ENCODE results near the gene NRP1.

DNA sequence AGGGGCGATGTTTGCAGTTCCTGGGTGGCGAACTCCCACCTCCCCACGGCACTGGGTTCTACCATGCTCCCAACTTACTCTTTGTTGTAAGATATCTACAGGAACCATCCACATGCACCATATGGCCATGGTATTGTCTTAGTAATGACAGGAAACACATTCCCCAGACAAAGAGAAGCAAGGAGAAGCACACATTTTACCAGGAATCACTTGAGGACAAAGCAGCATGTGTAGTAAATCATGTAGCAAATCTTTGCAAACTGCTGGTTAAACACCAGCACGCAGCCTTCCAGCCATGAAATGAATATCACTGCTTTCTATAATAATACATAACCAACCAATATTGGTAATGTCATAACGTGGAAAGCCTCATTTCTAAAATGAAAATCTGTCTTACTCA lies 101.2 kb downstream of the NRP1 start:
- TF ChIP-seq EP300 (IDR thresholded peaks at IDR 0.05; ENCODE audit: borderline replicate concordance in 1 of 2, low read depth in 1 of 2, low read length in 1 of 2) (no peak), CHD2 (IDR thresholded peaks at IDR 0.05; ENCODE audit: low read length, partially characterized antibody) (no peak), JUND (IDR thresholded peaks at IDR 0.05) (no peak), RCOR1 (IDR thresholded peaks at IDR 0.05; ENCODE audit: low read length) (no peak), MEF2A (IDR thresholded peaks at IDR 0.05; ENCODE audit: borderline replicate concordance, low read depth) (no peak), EZH2phosphoT487 (IDR thresholded peaks at IDR 0.05; ENCODE audit: borderline replicate concordance, low read depth) (no peak), YY1 (IDR thresholded peaks at IDR 0.05; ENCODE audit: low read depth) (no peak), MXI1 (IDR thresholded peaks at IDR 0.05; ENCODE audit: low read depth, low read length) (no peak), TAF1 (IDR thresholded peaks at IDR 0.05; ENCODE audit: borderline replicate concordance, low read depth, low read length) (no peak), RXRA (IDR thresholded peaks at IDR 0.05; ENCODE audit: borderline replicate concordance, low read depth) (no peak)
- TF ChIP-seq, protein P1, sequence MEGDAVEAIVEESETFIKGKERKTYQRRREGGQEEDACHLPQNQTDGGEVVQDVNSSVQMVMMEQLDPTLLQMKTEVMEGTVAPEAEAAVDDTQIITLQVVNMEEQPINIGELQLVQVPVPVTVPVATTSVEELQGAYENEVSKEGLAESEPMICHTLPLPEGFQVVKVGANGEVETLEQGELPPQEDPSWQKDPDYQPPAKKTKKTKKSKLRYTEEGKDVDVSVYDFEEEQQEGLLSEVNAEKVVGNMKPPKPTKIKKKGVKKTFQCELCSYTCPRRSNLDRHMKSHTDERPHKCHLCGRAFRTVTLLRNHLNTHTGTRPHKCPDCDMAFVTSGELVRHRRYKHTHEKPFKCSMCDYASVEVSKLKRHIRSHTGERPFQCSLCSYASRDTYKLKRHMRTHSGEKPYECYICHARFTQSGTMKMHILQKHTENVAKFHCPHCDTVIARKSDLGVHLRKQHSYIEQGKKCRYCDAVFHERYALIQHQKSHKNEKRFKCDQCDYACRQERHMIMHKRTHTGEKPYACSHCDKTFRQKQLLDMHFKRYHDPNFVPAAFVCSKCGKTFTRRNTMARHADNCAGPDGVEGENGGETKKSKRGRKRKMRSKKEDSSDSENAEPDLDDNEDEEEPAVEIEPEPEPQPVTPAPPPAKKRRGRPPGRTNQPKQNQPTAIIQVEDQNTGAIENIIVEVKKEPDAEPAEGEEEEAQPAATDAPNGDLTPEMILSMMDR (IDR thresholded peaks at IDR 0.05): no peak
- TF ChIP-seq, protein P2, sequence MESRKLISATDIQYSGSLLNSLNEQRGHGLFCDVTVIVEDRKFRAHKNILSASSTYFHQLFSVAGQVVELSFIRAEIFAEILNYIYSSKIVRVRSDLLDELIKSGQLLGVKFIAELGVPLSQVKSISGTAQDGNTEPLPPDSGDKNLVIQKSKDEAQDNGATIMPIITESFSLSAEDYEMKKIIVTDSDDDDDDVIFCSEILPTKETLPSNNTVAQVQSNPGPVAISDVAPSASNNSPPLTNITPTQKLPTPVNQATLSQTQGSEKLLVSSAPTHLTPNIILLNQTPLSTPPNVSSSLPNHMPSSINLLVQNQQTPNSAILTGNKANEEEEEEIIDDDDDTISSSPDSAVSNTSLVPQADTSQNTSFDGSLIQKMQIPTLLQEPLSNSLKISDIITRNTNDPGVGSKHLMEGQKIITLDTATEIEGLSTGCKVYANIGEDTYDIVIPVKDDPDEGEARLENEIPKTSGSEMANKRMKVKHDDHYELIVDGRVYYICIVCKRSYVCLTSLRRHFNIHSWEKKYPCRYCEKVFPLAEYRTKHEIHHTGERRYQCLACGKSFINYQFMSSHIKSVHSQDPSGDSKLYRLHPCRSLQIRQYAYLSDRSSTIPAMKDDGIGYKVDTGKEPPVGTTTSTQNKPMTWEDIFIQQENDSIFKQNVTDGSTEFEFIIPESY (IDR thresholded peaks at IDR 0.05; ENCODE audit: borderline replicate concordance, low read depth): no peak
- TF ChIP-seq, protein P3, sequence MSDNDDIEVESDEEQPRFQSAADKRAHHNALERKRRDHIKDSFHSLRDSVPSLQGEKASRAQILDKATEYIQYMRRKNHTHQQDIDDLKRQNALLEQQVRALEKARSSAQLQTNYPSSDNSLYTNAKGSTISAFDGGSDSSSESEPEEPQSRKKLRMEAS (IDR thresholded peaks at IDR 0.05; ENCODE audit: low read depth): no peak
- TF ChIP-seq, protein P4, sequence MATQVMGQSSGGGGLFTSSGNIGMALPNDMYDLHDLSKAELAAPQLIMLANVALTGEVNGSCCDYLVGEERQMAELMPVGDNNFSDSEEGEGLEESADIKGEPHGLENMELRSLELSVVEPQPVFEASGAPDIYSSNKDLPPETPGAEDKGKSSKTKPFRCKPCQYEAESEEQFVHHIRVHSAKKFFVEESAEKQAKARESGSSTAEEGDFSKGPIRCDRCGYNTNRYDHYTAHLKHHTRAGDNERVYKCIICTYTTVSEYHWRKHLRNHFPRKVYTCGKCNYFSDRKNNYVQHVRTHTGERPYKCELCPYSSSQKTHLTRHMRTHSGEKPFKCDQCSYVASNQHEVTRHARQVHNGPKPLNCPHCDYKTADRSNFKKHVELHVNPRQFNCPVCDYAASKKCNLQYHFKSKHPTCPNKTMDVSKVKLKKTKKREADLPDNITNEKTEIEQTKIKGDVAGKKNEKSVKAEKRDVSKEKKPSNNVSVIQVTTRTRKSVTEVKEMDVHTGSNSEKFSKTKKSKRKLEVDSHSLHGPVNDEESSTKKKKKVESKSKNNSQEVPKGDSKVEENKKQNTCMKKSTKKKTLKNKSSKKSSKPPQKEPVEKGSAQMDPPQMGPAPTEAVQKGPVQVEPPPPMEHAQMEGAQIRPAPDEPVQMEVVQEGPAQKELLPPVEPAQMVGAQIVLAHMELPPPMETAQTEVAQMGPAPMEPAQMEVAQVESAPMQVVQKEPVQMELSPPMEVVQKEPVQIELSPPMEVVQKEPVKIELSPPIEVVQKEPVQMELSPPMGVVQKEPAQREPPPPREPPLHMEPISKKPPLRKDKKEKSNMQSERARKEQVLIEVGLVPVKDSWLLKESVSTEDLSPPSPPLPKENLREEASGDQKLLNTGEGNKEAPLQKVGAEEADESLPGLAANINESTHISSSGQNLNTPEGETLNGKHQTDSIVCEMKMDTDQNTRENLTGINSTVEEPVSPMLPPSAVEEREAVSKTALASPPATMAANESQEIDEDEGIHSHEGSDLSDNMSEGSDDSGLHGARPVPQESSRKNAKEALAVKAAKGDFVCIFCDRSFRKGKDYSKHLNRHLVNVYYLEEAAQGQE (IDR thresholded peaks at IDR 0.05; ENCODE audit: low read depth, low read length): no peak

Data from SK-N-SH (cell line).